Karpas-422 (cell line): ENCODE data around the gene SKI. TPM values are rescaled to one million over a fixed set of nuclear protein-coding genes. Genes with fewer than 3 reads are reported as not detected.
"Not testable (repeated sequence)": the region's sequence is repeated elsewhere in the genome, so short reads cannot be mapped to it uniquely, and the experiment has no call there.

Experiments
- DNase-seq: peaks from one replicate; pipeline ENCODE4 v3.0.0-alpha.2; 2015
- H2AFZ ChIP-seq: fragments of 200-600 bp; sonication (generic); 2 replicates; pipeline ENCODE4 v1.6.1; 2014; ENCODE audit warnings: antibody characterized with exemption, low read length, mixed read lengths
- H3K27ac ChIP-seq: fragments of 200-600 bp; sonication (generic); 2 replicates; pipeline ENCODE4 v1.5.1; 2014; ENCODE audit warnings: mild to moderate bottlenecking, low read length, moderate library complexity
- H3K27me3 ChIP-seq: fragments of 200-600 bp; sonication (generic); 2 replicates; pipeline ENCODE4 v1.6.1; 2014; ENCODE audit warnings: low read length, mixed read lengths
- H3K36me3 ChIP-seq: fragments of 200-600 bp; sonication (generic); 2 replicates; pipeline ENCODE4 v1.6.1; 2014; ENCODE audit warnings: low read length, mixed read lengths; ENCODE audit not compliant: insufficient read depth
- H3K4me1 ChIP-seq: fragments of 200-600 bp; sonication (generic); 2 replicates; pipeline ENCODE4 v1.6.1; 2014; ENCODE audit warnings: mild to moderate bottlenecking, low read length, mixed read lengths
- H3K4me2 ChIP-seq: fragments of 200-600 bp; sonication (generic); 2 replicates; pipeline ENCODE4 v1.6.1; 2014; ENCODE audit warnings: low read length, low read depth, mild to moderate bottlenecking; ENCODE audit not compliant: poor library complexity, severe bottlenecking
- H3K4me3 ChIP-seq: fragments of 200-600 bp; sonication (generic); 2 replicates; pipeline ENCODE4 v1.5.1; 2014; ENCODE audit warnings: mild to moderate bottlenecking, antibody characterized with exemption, low read length, mixed read lengths
- H3K79me2 ChIP-seq: fragments of 200-600 bp; sonication (generic); 2 replicates; pipeline ENCODE4 v1.6.1; 2014; ENCODE audit warnings: mild to moderate bottlenecking, low read length, mixed read lengths
- H3K9ac ChIP-seq: fragments of 200-600 bp; sonication (generic); 2 replicates; pipeline ENCODE4 v1.6.0; 2014; ENCODE audit warnings: low read length
- H3K9me2 ChIP-seq: fragments of 200-600 bp; sonication (generic), shearing (Covaris generic); replicated peaks from 2 replicates; pipeline ENCODE4 v1.6.0; 2014; ENCODE audit warnings: mild to moderate bottlenecking, low read length, moderate library complexity; ENCODE audit not compliant: insufficient read depth
- H3K9me3 ChIP-seq: fragments of 300-700, 200-600 bp; sonication (generic); 2 replicates; pipeline ENCODE4 v1.6.1; 2014; ENCODE audit warnings: low read length, mixed read lengths
- H4K20me1 ChIP-seq: fragments of 200-600 bp; sonication (generic); 2 replicates; pipeline ENCODE4 v1.6.1; 2014; ENCODE audit warnings: mild to moderate bottlenecking, antibody characterized with exemption, low read length, low read depth; ENCODE audit not compliant: insufficient read depth
- total RNA-seq: library from RNA; depleted of rRNA; stranded (reverse); fragments of >200 nt; shearing (Covaris generic); gene quantifications from 2 replicates; pipeline ENCODE4 v1.2.3, GENCODE V29; 2014; ENCODE audit warnings: low replicate concordance

SKI gene
- total RNA-seq, 1 experiment from 2014 or later, result 1.7 TPM

GRCh38 chr1:2255420-2256369 is 27.6 kb downstream of the SKI start:
- DNase-seq, result peak; percentile 76
- H3K27ac ChIP-seq, result no peak overlapping the region
- H3K4me3 ChIP-seq, result peak overlapping the region; percentile 10; the same call in 1 of the 2 replicates
- peaks cover 27% of the 10 kb centered on the region for H3K9me3 ChIP-seq
- H4K20me1 ChIP-seq, result peaks cover 8% of the 10 kb centered on the region
- H2AFZ ChIP-seq, result peak overlapping the region; percentile 22; the same call in 1 of the 2 replicates
- no peak overlapping the region for H3K9ac ChIP-seq
- H3K36me3 ChIP-seq, result no peaks in the 10 kb centered on the region
- no peaks in the 10 kb centered on the region for H3K4me1 ChIP-seq
- H3K79me2 ChIP-seq, result no peaks in the 10 kb centered on the region
- H3K27me3 ChIP-seq, result no peaks in the 10 kb centered on the region
- H3K9me2 ChIP-seq, result no peaks in the 10 kb centered on the region
- H3K4me2 ChIP-seq, result no peak overlapping the region

- Histone ChIP-seq H3K36me3 (no peaks in the 10 kb centered on the region), H3K27me3 (no peaks in the 10 kb centered on the region), H4K20me1 (peaks cover 8% of the 10 kb centered on the region), H3K9me2 (no peaks in the 10 kb centered on the region), H3K4me2 (no peak overlapping the region), H3K4me1 (no peaks in the 10 kb centered on the region), H2AFZ (no peak overlapping the region), H3K27ac (no peak overlapping the region), H3K79me2 (no peaks in the 10 kb centered on the region), H3K9ac (no peak overlapping the region), H3K4me3 (no peak overlapping the region), H3K9me3 (peaks cover 24% of the 10 kb centered on the region)
- DNase-seq, result no peak
These were observed 28.5 kb downstream of the SKI start for GRCh38 chr1:2256435-2257244.

- Histone ChIP-seq H3K9ac (no peak overlapping the region), H3K79me2 (no peaks in the 10 kb centered on the region), H3K9me2 (no peaks in the 10 kb centered on the region), H2AFZ (no peak overlapping the region), H3K9me3 (peaks cover 22% of the 10 kb centered on the region), H3K4me2 (no peak overlapping the region), H3K36me3 (no peaks in the 10 kb centered on the region), H3K4me1 (no peaks in the 10 kb centered on the region), H4K20me1 (peaks cover 8% of the 10 kb centered on the region), H3K27ac (no peak overlapping the region), H3K27me3 (no peaks in the 10 kb centered on the region), H3K4me3 (no peak overlapping the region)
- DNase-seq, result no peak
These were observed 29.1 kb downstream of the SKI start for GRCh38 chr1:2257245-2257627.

- no peak overlapping the region for H3K9ac ChIP-seq
- H3K27ac ChIP-seq, result no peak overlapping the region
These were observed 30.1 kb downstream of the SKI start for GRCh38 chr1:2258122-2258681.

GRCh38 chr1:2258996-2259395 is 30.9 kb downstream of the SKI start:
- peaks cover 15% of the 10 kb centered on the region for H4K20me1 ChIP-seq

More at GRCh38 chr1:2258122-2258681, 30.1 kb downstream of the SKI start:
- Histone ChIP-seq H3K36me3 (no peaks in the 10 kb centered on the region), H3K4me1 (no peaks in the 10 kb centered on the region), H3K27me3 (no peaks in the 10 kb centered on the region), H3K9me2 (no peaks in the 10 kb centered on the region), H3K4me3 (no peak overlapping the region), H3K79me2 (no peaks in the 10 kb centered on the region), H3K4me2 (no peak overlapping the region), H2AFZ (no peak overlapping the region), H3K9me3 (peaks cover 20% of the 10 kb centered on the region), H4K20me1 (peaks cover 8% of the 10 kb centered on the region)
- no peak for DNase-seq

GRCh38 chr1:2259668-2260402 is 31.7 kb downstream of the SKI start:
- peaks cover 7% of the 10 kb centered on the region for H3K9me3 ChIP-seq
- no peak overlapping the region for H3K4me2 ChIP-seq
- peaks cover 15% of the 10 kb centered on the region for H4K20me1 ChIP-seq
- no peaks in the 10 kb centered on the region for H3K36me3 ChIP-seq
- H3K79me2 ChIP-seq, result no peaks in the 10 kb centered on the region
- no peak overlapping the region for H3K27ac ChIP-seq
- H3K9ac ChIP-seq, result no peak overlapping the region
- no peaks in the 10 kb centered on the region for H3K9me2 ChIP-seq
- H3K27me3 ChIP-seq, result no peaks in the 10 kb centered on the region
- no peak overlapping the region for H3K4me3 ChIP-seq
- H3K4me1 ChIP-seq, result no peaks in the 10 kb centered on the region
- DNase-seq, result no peak
- no peak overlapping the region for H2AFZ ChIP-seq

More at GRCh38 chr1:2258996-2259395, 30.9 kb downstream of the SKI start:
- Histone ChIP-seq H3K4me3 (no peak overlapping the region), H3K9ac (no peak overlapping the region), H3K4me2 (no peak overlapping the region), H3K9me3 (peaks cover 16% of the 10 kb centered on the region), H3K27ac (no peak overlapping the region), H3K9me2 (no peaks in the 10 kb centered on the region), H3K4me1 (no peaks in the 10 kb centered on the region), H3K36me3 (no peaks in the 10 kb centered on the region), H3K27me3 (no peaks in the 10 kb centered on the region), H3K79me2 (no peaks in the 10 kb centered on the region), H2AFZ (no peak overlapping the region)
- DNase-seq, result no peak

- not testable (repeated sequence) for DNase-seq, H3K4me3 ChIP-seq, H3K27ac ChIP-seq, H3K9me2 ChIP-seq, H2AFZ ChIP-seq, H3K36me3 ChIP-seq, H3K4me2 ChIP-seq, H3K4me1 ChIP-seq, H3K9me3 ChIP-seq, H3K9ac ChIP-seq, H3K27me3 ChIP-seq, H3K79me2 ChIP-seq
- H4K20me1 ChIP-seq, result peaks cover 15% of the 10 kb centered on the region
These were observed 32.4 kb downstream of the SKI start for GRCh38 chr1:2260470-2260869.
